Colonic mucosa (tissue), 4 donors: ENCODE data around the gene CYFIP1. TPM values are rescaled to one million over a fixed set of nuclear protein-coding genes. Genes with fewer than 3 reads are reported as not detected.

Experiments used
- DNase-seq: peaks from one replicate; pipeline ENCODE4 v3.0.0-alpha.2; 2020
- H3K27ac ChIP-seq: fragments of 200-600 bp; one replicate; pipeline ENCODE4 v1.8.0; 2021
- H3K27me3 ChIP-seq: fragments of 200-600 bp; one replicate; pipeline ENCODE4 v1.8.0; 2021
- H3K36me3 ChIP-seq: fragments of 200-600 bp; one replicate; pipeline ENCODE4 v1.8.0; 2021
- H3K4me1 ChIP-seq: fragments of 200-600 bp; one replicate; pipeline ENCODE4 v1.8.0; 2021; ENCODE audit warnings: mild to moderate bottlenecking
- H3K4me3 ChIP-seq: fragments of 200-600 bp; one replicate; pipeline ENCODE4 v1.8.0; 2021
- H3K9ac ChIP-seq, 2 donors: one replicate each; pipeline ENCODE4 v1.7.0; 2013; ENCODE audit warnings: control low read depth in 2 of 2, low read depth in 2 of 2, low read length in 2 of 2
- H3K9me3 ChIP-seq: fragments of 200-600 bp; one replicate; pipeline ENCODE4 v1.8.0; 2021
- CTCF ChIP-seq: fragments of 200-600 bp; IDR thresholded peaks from one replicate; pipeline ENCODE4 v1.8.0; 2022; ENCODE audit warnings: antibody characterized with exemption, mild to moderate bottlenecking
- intact Hi-C: fragments of 100-400 bp; cut with DNase I; formaldehyde crosslinking; loops from one replicate; pipeline ENCODE4 v1.14.1; 2022
- total RNA-seq, 2 donors: library from RNA; stranded (reverse); fragmentation: NEBNext Ultra II Directional in 1 of 2; extraction: Animal tissue kit (Norgen Biotek cat#: 25700) in 1 of 2; gene quantifications; one replicate each; pipeline ENCODE4 v1.2.1, GENCODE V29; 2021
- donor health status: healthy.
- donor health status: DM: no; HTN: no; CAD: no.
- donor health status: DM: no; HTN: no; CAD: no.

Gene CYFIP1
- total RNA-seq, 2 donors from 2014 or later, result 119 to 165 TPM

- Histone ChIP-seq H3K4me3 (no peak overlapping the region), H3K4me1 (no peaks in the 10 kb centered on the region), H3K36me3 (peaks cover 22% of the 10 kb centered on the region), H3K27ac (no peak overlapping the region), H3K9ac (no peak overlapping the region), H3K9me3 (no peaks in the 10 kb centered on the region), H3K27me3 (no peaks in the 10 kb centered on the region)
- no peak for TF ChIP-seq CTCF
- DNase-seq, result no peak
- intact Hi-C loops, result no loop called here
Observed at GRCh38 chr15:22863356-22863755, 116.8 kb downstream of the CYFIP1 start.

GRCh38 chr15:22861161-22861560 is 119.0 kb downstream of the CYFIP1 start:
- no peak for TF ChIP-seq CTCF
- Histone ChIP-seq H3K9me3 (no peaks in the 10 kb centered on the region), H3K9ac (no peak overlapping the region), H3K4me1 (no peaks in the 10 kb centered on the region), H3K27me3 (no peaks in the 10 kb centered on the region), H3K27ac (no peak overlapping the region), H3K4me3 (no peak overlapping the region), H3K36me3 (peaks cover 11% of the 10 kb centered on the region)
- intact Hi-C loops, result no loop called here
- no peak for DNase-seq

DNA sequence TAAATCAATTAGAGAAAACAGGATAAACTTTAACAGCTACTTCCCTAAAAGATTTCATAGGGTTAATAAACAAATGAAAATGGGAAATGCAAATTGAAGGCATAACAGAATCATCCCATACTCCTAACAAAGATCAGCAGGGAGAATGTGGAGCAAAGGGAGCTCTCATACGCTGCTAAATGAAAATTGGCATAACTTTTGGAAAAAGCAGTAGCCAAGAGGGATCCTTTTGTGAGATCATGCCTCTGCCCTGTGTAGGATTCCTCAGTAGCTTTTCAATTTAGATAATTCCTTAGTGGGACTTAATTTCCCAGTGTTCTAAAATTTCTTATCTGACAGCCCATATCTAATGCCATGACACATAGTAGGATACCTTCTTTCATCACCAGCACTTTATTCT is 123.5 kb downstream of the CYFIP1 start:
- H3K27me3 ChIP-seq, result no peaks in the 10 kb centered on the region

DNA sequence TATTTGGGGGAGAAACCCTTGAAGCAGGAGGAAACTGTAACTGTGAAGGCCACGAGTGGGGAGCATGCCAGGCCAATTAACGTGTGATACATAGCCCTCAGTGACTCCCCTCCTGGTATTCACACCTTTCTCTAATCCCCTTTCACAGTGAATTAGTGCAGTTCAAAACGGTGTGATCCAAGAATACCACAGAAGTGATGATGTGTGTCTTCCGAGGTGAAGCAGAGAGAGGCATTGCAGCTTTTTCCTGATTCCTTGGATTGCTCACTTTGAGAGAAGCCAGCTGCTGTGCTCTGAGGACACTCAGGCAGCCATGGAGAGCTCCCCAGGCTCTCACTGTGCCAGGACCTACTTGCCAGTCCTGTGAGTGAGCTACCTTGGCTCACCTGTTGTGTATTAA is 124.4 kb downstream of the CYFIP1 start:
- Histone ChIP-seq H3K4me1 (no peaks in the 10 kb centered on the region), H3K4me3 (no peak overlapping the region), H3K9me3 (no peaks in the 10 kb centered on the region), H3K9ac (no peak overlapping the region), H3K36me3 (peaks cover 7% of the 10 kb centered on the region), H3K27me3 (no peaks in the 10 kb centered on the region), H3K27ac (no peak overlapping the region)
- intact Hi-C loops, result no loop called here
- DNase-seq, result no peak
- TF ChIP-seq CTCF, result no peak

More for the DNA sequence above, 123.5 kb downstream of the CYFIP1 start:
- peaks cover 7% of the 10 kb centered on the region for H3K36me3 ChIP-seq
- no peak for TF ChIP-seq CTCF
- H3K4me3 ChIP-seq, result no peak overlapping the region
- H3K9me3 ChIP-seq, result no peaks in the 10 kb centered on the region
- H3K27ac ChIP-seq, result no peak overlapping the region
- H3K4me1 ChIP-seq, result no peaks in the 10 kb centered on the region
- H3K9ac ChIP-seq, result no peak overlapping the region
- no peak for DNase-seq
- intact Hi-C loops, result no loop called here

- H3K36me3 ChIP-seq, result no peaks in the 10 kb centered on the region
- intact Hi-C loops, result no loop called here
- no peak overlapping the region for H3K27ac ChIP-seq
- TF ChIP-seq CTCF, result no peak
- H3K27me3 ChIP-seq, result no peaks in the 10 kb centered on the region
- H3K4me3 ChIP-seq, result no peak overlapping the region
- DNase-seq, result no peak
- H3K9me3 ChIP-seq, result no peaks in the 10 kb centered on the region
- H3K4me1 ChIP-seq, result no peaks in the 10 kb centered on the region
- H3K9ac ChIP-seq, result no peak overlapping the region
Observed at GRCh38 chr15:22851513-22851912, 128.7 kb downstream of the CYFIP1 start.

DNA sequence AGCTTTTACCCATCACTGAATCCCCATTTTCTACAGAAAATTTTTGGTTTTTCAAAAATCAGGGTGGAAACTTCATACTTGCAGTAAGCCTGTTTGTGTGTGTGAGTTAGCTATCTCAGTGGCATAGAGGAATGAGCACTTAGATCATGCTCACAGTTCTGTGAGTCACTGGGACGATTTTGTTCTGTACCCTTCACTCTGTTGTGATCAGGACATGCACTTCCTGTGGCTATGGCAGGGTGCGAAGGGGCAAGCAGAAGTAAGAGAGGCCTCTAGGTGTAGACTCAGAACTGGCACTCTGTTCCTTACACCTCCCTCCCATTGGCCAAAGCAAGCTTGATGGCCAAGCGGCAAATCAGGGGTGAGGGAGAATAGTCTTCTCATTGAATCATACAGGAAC is 130.1 kb downstream of the CYFIP1 start:
- Histone ChIP-seq H3K4me3 (no peak overlapping the region), H3K27me3 (no peaks in the 10 kb centered on the region), H3K4me1 (no peaks in the 10 kb centered on the region), H3K36me3 (no peaks in the 10 kb centered on the region), H3K9me3 (no peaks in the 10 kb centered on the region), H3K27ac (no peak overlapping the region), H3K9ac (no peak overlapping the region)
- TF ChIP-seq CTCF, result no peak
- intact Hi-C loops, result no loop called here
- DNase-seq, result no peak
